SHP77 (cell line): ENCODE data around the gene ELANE.
"Not testable (repeated sequence)": the region's sequence is repeated elsewhere in the genome, so short reads cannot be mapped to it uniquely, and the experiment has no call there.

Source experiments
- DNase-seq, 2 experiments: peaks; one replicate each; lab custom pipeline; 2025; lab: John Stamatoyannopoulos, UW

Gene ELANE

GRCh38 chr19:842802-843179 is 9.3 kb upstream of the ELANE start:
- not testable (repeated sequence) for DNase-seq

GRCh38 chr19:843180-843835 is 8.8 kb upstream of the ELANE start:
- no peak for DNase-seq

- no peak for DNase-seq
Measured at GRCh38 chr19:843836-844545, 8.1 kb upstream of the ELANE start.

GRCh38 chr19:844546-844971 is 7.5 kb upstream of the ELANE start:
- DNase-seq, result no peak

- no peak for DNase-seq
Measured at GRCh38 chr19:845707-846521, 6.2 kb upstream of the ELANE start.

GRCh38 chr19:848386-848921 is 3.6 kb upstream of the ELANE start:
- DNase-seq, result no peak

GRCh38 chr19:849195-849594 is 2.9 kb upstream of the ELANE start:
- DNase-seq, result not testable (repeated sequence)

- peak; percentile 49 to 66 for DNase-seq
Measured at GRCh38 chr19:850221-850978, 1.7 kb upstream of the ELANE start.

- no peak for DNase-seq
Measured at GRCh38 chr19:850979-851335, 1.1 kb upstream of the ELANE start.

GRCh38 chr19:853014-853585 is 997 bp downstream of the ELANE start:
- no peak for DNase-seq

- DNase-seq, result not testable (repeated sequence)
Measured at GRCh38 chr19:853614-854220, 1.6 kb downstream of the ELANE start.

GRCh38 chr19:854549-854948 is 2.4 kb downstream of the ELANE start:
- no peak for DNase-seq

- no peak for DNase-seq
Measured at GRCh38 chr19:855142-855541, 3.0 kb downstream of the ELANE start.

- DNase-seq, result no peak
Measured at GRCh38 chr19:855566-856120, 3.5 kb downstream of the ELANE start.

GRCh38 chr19:858284-858683 is 6.2 kb downstream of the ELANE start:
- no peak for DNase-seq

- no peak for DNase-seq
Measured at GRCh38 chr19:858868-859843, 7.1 kb downstream of the ELANE start, which contains the start of gene CFD. Gene CFD (plus strand): TSS chr19:859664. CDS start chr19:859690, 26 bp downstream.

GRCh38 chr19:861141-861755 is 9.1 kb downstream of the ELANE start:
- no peak for DNase-seq

GRCh38 chr19:861756-862580 is 9.9 kb downstream of the ELANE start:
- DNase-seq, result peak; percentile 76 to 80
